ENCODE data around the gene KCNJ4.

Gene KCNJ4

GRCh38 chr22:38432264-38432663, 22.7 kb downstream of the KCNJ4 start:
- DNase-seq = no peak

GRCh38 chr22:38431266-38432010, 23.6 kb downstream of the KCNJ4 start:
- no peak for DNase-seq

GRCh38 chr22:38429499-38430068, 25.4 kb downstream of the KCNJ4 start:
- DNase-seq = peak in 23 of 58 donors; percentile 15 to 71 (median 37)

DNA sequence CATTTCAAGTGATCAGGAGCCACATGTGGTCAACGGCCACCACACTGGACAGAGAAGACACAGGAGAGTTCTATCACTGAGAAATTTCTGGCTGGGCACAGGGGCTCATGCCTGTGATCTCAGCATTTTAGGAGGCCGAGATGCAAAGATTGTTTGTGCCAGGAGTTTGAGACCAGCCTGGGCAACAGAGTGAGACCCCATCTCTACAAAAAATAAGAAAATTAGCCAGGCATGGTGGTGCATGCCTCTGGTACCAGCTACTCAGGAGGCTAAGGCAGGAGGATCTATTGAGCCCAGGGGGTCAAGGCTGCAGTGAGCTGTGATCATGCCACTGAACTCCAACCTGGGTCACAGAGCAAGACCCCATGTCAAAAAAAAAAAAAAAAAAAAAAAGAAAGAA, 26.3 kb downstream of the KCNJ4 start:
- DNase-seq = no peak

- DNase-seq = no peak
Measured at GRCh38 chr22:38427940-38428339, 27.1 kb downstream of the KCNJ4 start.

GRCh38 chr22:38427465-38427864, 27.5 kb downstream of the KCNJ4 start:
- DNase-seq = no peak

DNA sequence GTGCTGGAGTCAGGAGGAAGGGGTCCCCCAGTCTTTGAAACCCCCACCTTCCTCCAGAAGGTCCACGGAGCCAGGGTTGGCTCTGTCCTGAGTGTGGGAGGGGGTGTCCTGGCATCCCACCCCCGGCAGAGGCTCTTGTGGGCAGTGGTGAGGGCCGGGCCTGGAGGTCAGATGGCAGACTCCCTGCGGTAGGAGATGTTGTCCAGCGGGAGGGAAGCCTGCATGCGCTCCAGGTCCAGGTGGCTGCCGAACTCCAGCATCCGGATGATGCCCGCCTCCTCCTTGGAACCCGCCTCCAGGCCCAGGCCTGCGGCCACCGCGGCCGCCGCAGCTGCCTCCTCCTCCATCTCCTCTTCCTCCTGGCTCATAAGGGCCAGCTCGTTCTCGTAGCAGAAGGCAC, 28.4 kb downstream of the KCNJ4 start:
- DNase-seq = no peak

DNA sequence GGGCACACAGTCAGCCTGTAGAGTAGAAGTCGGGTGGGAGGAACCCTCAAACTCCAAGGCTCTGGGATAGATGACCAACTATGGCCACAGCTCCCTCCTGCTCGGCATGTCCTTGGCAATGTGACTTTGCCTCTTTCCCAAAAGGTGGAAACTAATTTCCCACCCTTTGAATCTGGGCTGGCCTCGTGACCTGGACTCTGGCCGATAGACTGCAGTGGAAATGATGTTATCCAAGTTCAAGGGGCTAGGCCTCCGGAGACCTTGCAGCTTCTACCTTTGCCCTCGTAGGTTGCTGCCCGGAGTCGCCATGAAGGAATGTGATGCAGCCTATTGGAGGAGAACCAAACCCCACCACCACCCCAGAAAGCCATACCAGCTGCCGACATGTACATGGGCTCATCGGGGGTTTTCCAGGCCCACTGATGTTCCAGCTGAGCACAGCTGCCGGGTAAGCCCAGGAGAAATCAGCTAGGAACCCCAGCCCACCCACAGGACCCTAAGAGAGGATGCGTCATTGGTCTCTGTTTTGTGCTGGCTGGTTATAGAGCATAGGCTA, 30.4 kb downstream of the KCNJ4 start:
- no peak for DNase-seq

DNA sequence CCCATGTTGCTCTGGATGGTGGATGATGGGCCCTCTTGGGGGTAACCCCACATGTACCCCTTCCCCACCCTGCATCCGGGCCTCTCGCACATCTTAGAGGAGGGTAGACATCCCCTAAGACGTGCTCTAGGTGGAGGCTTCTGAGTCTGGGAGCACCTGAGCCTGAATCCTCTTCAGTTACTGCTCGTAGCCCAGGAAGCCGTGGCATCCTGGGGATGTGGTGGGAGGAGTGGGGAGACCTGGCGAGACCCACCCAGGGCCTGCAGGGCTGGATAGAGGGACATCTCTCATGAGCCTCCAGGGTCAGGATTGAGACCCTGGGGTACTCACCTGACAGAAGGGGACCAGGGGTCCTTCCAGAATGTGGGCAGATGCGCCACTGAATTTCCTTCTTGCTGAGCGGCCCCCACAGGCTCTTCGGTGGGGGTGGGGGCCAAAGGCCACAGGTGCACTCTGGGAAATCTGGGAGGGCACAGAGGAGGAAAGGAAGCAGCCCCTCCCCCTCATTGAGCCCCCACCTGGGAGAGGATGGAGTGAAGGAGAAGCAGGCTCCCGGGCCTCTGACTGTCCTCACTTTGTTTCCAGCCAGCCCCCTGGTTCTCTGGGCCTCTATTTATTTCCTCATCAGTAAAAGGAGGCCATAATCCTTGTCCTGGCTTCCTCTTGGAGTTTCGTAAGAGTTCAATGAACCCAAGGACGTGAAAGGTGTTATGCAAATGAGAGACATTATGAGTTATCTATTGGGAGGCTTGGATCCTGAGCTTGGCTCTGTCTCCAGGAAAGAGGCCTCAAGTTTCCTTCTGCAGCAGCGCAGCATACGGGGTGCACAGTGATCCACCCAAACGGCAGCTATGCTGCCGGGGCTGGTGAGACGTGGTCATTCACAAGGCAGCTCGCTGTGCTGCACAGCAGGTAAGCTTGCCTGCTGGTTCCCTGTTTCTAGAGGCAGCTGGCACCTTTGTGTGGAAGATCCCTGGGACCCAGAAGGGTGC, 31.2 kb downstream of the KCNJ4 start:
- no peak for DNase-seq

DNA sequence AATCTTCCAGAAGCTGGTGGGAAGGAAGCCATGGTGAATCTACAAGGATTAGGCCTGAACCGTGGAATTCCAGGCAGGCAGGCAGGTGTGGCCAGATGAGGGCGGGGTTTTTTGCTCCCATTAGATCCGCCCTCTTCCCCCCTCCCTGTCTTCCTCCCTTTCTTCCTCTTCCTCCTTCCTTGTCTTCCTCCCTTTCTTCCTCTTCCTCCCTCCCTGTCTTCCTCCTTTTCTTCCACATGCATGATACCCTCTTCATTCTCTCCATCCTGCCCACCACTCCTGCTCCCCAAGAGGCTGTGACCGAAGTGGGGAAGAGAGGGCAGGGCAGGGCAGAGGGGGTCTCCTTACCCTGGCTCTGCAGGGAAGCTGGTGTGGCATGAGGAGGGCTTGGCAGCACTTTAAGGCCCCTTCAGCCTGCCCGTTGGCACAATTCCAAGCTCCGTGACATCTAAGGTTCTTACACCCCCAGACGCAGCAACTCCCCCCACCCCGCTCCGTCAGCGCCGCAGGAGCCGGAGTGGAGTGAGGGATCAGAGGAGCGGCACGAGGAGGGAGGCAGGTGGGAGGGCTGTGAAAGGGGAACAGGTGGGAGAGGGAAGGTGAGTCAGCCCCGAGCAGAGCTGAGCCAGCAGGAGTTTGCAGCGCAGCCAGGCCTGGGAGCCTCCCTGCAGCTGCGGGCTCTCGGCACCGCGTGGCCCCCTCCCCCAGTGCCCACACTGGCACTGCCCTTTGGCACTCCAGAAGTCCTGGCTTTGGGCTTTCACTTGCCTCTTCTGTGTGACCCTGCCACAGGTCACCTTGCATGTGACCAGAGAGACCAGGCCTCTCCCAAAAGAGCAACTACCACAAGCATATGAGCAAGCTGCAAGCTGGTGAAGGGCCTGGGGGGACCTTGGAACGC, 32.1 kb downstream of the KCNJ4 start:
- DNase-seq = peak in 12 of 58 donors; percentile 8 to 75 (median 25)

- DNase-seq = no peak
Measured at GRCh38 chr22:38420734-38421133, 34.3 kb downstream of the KCNJ4 start.

DNA sequence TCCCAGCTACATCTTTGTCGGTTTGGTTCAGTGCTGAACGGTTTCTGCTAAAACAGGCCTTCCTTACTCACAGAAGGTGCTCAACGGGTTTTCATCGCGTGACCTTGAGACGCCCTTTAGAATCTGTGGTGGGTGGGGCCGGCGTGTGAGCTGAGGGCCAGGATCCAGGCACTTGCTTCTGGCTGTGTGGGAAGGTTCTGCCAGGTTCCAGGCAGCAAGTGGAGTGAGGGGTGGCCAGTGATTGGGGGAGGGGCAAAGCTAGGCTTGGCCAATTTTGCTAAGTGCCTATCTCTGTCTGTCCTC, 35.2 kb downstream of the KCNJ4 start:
- DNase-seq = no peak

GRCh38 chr22:38419121-38419857, 35.7 kb downstream of the KCNJ4 start:
- DNase-seq = no peak

GRCh38 chr22:38418589-38418988, 36.4 kb downstream of the KCNJ4 start:
- no peak for DNase-seq

DNA sequence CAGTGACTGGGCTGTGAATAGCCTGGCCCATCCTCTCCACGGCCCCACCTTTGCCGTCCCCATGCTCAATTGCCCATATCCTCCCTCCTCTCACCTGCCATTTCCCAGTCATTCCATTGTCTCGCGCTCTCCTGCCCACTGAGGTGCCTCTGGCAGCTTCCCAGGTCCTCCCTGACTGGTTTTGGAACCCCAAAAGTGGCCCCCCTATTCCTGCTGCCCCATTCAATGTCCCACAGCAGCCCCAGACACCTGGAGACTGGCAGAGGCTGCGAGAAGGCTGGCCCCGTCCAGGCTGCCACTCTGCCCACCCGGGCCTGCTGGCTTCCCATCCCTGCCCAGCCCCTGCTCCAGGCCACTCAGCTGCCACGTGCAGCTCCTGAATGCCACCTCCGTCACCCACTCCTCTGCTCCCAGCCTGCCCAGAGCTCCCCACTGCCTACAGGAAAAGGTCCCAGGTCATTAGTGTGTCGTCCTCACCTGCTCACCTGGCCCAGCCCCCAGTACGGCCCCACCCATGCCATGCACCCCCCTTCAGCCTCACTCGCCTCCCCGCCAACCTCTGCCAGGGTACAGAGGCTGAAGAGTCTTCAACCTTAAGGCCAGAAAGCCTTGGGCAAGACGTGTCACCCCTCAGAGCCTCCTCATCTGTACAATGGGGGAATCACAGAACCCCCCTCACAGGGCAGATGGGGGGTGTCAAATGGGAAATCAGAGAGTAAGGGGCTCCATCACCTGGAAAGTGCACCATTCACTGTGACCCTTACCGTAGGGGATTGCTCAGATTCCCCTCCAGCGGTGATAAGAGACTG, 37.5 kb downstream of the KCNJ4 start:
- DNase-seq = no peak

DNA sequence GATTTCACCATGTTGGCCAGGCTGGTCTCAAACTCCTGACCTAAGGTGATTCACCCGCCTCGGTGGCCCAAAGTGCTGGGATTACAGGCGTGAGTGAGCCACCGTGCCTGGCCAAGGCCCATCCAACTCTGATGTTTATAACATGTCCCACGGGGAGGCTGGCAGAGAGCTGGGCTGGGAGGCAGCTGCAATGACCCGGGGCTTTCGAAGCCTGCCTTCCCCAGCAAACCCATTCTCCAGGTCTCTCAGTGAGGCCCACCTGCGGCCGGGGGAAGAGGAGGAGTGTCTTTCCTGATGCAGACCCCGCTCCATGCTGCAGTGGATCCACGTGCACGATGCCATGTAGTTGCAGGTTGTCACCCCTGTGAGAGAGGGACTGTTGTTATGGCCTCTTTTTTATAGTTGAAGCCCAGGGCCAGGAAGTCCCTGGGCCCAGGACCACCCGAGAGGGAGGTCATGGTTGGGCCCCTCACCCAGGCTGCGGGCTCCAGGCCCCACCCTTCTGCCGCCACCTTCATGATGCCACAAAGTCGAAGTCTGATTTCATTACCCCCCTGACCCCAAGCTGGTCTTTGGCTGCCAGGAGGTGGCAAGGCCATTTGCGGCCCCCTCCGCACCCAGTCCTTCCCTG, 38.3 kb downstream of the KCNJ4 start:
- DNase-seq = no peak

GRCh38 chr22:38415561-38416321, 39.3 kb downstream of the KCNJ4 start:
- no peak for DNase-seq

DNA sequence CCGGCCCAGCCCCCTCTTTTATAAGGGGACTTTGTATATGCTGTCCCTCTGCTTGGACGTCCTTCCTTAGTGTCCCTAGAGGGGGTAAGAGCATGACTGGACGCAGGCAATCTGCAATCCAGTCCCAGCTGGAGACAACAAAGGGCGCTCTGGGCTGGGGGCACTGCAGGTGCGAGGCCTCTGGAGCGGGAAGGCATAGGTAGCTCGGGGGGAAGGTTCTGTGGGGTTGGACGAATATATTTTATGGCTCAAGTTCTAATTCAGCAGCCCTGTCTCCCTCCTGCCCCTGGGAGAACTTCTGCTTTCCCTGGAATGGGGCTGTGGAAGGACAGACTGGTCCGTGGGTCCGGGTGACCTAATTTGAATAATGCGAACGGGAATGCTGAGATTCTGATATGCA, 40.0 kb downstream of the KCNJ4 start:
- no peak for DNase-seq
